22Rv1 (cell line): ENCODE data around the gene KCNQ1.

ENCODE experiments used
- CTCF ChIP-seq: fragments of 450-650 bp; IDR thresholded peaks from 2 replicates; pipeline ENCODE4 v1.5.1; 2017; ENCODE audit warnings: mild to moderate bottlenecking
- ZFX ChIP-seq: fragments of 450-650 bp; IDR thresholded peaks from 2 replicates; pipeline ENCODE4 v1.6.1; 2017; ENCODE audit warnings: antibody characterized with exemption, borderline replicate concordance

- TF ChIP-seq CTCF (no peak), ZFX (no peak)
Observed at GRCh38 chr11:2652333-2653197, 207.8 kb downstream of the KCNQ1 start.
